HCT116 (cell line): ENCODE measurements around the gene NKG7. TPM values are rescaled to one million over a fixed set of nuclear protein-coding genes. Genes with fewer than 3 reads are reported as not detected.
"Not testable (repeated sequence)": the region's sequence is repeated elsewhere in the genome, so short reads cannot be mapped to it uniquely, and the experiment has no call there.

Source experiments
- ATAC-seq: fragments of 200-7000 bp; cut with Tn5 transposase; 2 replicates; pipeline ENCODE4 v1.9.1; 2020; ENCODE audit warnings: mild to moderate bottlenecking, moderate library complexity
- BruUV-seq: library from RNA; stranded (reverse); fragments of 400-500 nt; replicated peaks from 2 replicates; lab custom pipeline; 2021; lab: Mats Ljungman, UMichigan
- CTCF ChIA-PET: fragments of 300-600 bp; sonication (Branson Sonifier 250); formaldehyde crosslinking; loops from one replicate; lab custom pipeline; 2021; ENCODE audit warnings: antibody characterized with exemption; lab: Charles Lee
- POLR2A ChIA-PET: fragments of 300-600, 350-600 bp; sonication (Branson Sonifier 250); formaldehyde crosslinking; loops from one replicate; lab custom pipeline; 2021; ENCODE audit warnings: antibody characterized with exemption; lab: Charles Lee
- RAD21 ChIA-PET, 2 experiments: fragments of 300-600 bp; sonication (Branson Sonifier 250); formaldehyde crosslinking; loops; one replicate each; lab custom pipeline; 2023; ENCODE audit warnings: low total read pairs in 2 of 2; ENCODE audit not compliant: uncharacterized antibody in 2 of 2, unreplicated experiment in 2 of 2, low non-redundant PET in 1 of 2; lab: Charles Lee
- DNase-seq: peaks from one replicate; pipeline ENCODE4 v3.0.0-alpha.2; 2010; ENCODE audit warnings: low read depth, low spot score
- H2AFZ ChIP-seq: fragments of 200-600 bp; shearing (Covaris generic), sonication (generic); 2 replicates; pipeline ENCODE4 v1.6.1; 2017; ENCODE audit warnings: low read depth, mixed run types, mixed read lengths, antibody characterized with exemption, low read length; ENCODE audit not compliant: poor library complexity, severe bottlenecking
- H3K27ac ChIP-seq: 2 replicates; pipeline ENCODE4 v1.5.1; 2012; ENCODE audit warnings: low read depth, low read length
- H3K27me3 ChIP-seq: fragments of 200-600 bp; sonication (generic); 2 replicates; pipeline ENCODE4 v1.6.1; 2016; ENCODE audit warnings: mixed run types, low read length, mixed read lengths; ENCODE audit not compliant: insufficient read depth
- H3K36me3 ChIP-seq, 2 experiments: fragments of 200-500 bp in 1 of 2; fragments of 200-600 bp in 1 of 2; sonication (Bioruptor generic) in 1 of 2; sonication (generic) in 1 of 2; 2 replicates each; pipeline versions ENCODE4 v1.5.1 to v1.6.1; 2014 to 2016; ENCODE audit warnings: low read length in 2 of 2, inconsistent platforms in 1 of 2, mixed read lengths in 1 of 2, mixed run types in 1 of 2; ENCODE audit not compliant: insufficient read depth in 2 of 2, control insufficient read depth in 1 of 2
- H3K4me1 ChIP-seq, 2 experiments: fragments of 200-600 bp in 1 of 2; sonication (generic) in 1 of 2; 2 replicates each; pipeline versions ENCODE4 v1.5.1 to v1.6.1; 2012 to 2017; ENCODE audit warnings: low read length in 2 of 2, inconsistent platforms in 1 of 2, mild to moderate bottlenecking in 1 of 2, mixed read lengths in 1 of 2, mixed run types in 1 of 2, moderate library complexity in 1 of 2; ENCODE audit not compliant: insufficient read depth in 2 of 2, control insufficient read depth in 1 of 2
- H3K4me2 ChIP-seq: fragments of 200-600 bp; sonication (generic); 2 replicates; pipeline ENCODE4 v1.6.1; 2017; ENCODE audit warnings: mixed run types, low read length, mixed read lengths
- H3K4me3 ChIP-seq, 2 experiments: fragments of 200-600 bp in 1 of 2; sonication (generic) in 1 of 2; replicated peaks in 1 of 2; 2 replicates each; pipeline ENCODE4 v1.5.1; 2011 to 2016; ENCODE audit warnings: low read length in 2 of 2, control low read depth in 1 of 2, low read depth in 1 of 2, mild to moderate bottlenecking in 1 of 2, mixed read lengths in 1 of 2, mixed run types in 1 of 2
- H3K79me2 ChIP-seq: fragments of 200-600 bp; sonication (generic); 2 replicates; pipeline ENCODE4 v1.6.1; 2017; ENCODE audit warnings: mild to moderate bottlenecking, mixed run types, low read length, moderate library complexity, mixed read lengths; ENCODE audit not compliant: insufficient read depth
- H3K9ac ChIP-seq: fragments of 200-600 bp; sonication (generic); 2 replicates; pipeline ENCODE4 v1.6.1; 2016; ENCODE audit warnings: low read length, mixed read lengths
- H3K9me2 ChIP-seq: fragments of 200-600 bp; sonication (generic), shearing (Covaris generic); 2 replicates; pipeline ENCODE4 v1.6.1; 2017; ENCODE audit warnings: mixed run types, mild to moderate bottlenecking, moderate library complexity; ENCODE audit not compliant: insufficient read depth
- H3K9me3 ChIP-seq, 2 experiments: fragments of 200-500 bp in 1 of 2; fragments of 200-600 bp in 1 of 2; sonication (Bioruptor generic) in 1 of 2; sonication (generic) in 1 of 2; 2 replicates each; pipeline ENCODE4 v1.6.1; 2014 to 2017; ENCODE audit warnings: low read length in 2 of 2, mixed read lengths in 2 of 2, inconsistent platforms in 1 of 2, low read depth in 1 of 2, mild to moderate bottlenecking in 1 of 2, mixed run types in 1 of 2, moderate library complexity in 1 of 2; ENCODE audit not compliant: control insufficient read depth in 1 of 2, insufficient read depth in 1 of 2
- H4K20me1 ChIP-seq: fragments of 200-600 bp; sonication (generic), shearing (Covaris generic); 2 replicates; pipeline ENCODE4 v1.6.1; 2017; ENCODE audit warnings: mixed run types, mild to moderate bottlenecking, moderate library complexity; ENCODE audit not compliant: insufficient read depth
- ATF3 ChIP-seq: IDR thresholded peaks from 2 replicates; pipeline ENCODE4 v1.6.1; 2012
- intact Hi-C: fragments of 100-400 bp; cut with micrococcal nuclease; formaldehyde crosslinking; loops from 2 replicates; pipeline ENCODE4 v1.10.0; 2022
- total RNA-seq: library from RNA; stranded (reverse); gene quantifications from one replicate; pipeline ENCODE4 v1.2.1, GENCODE V29; 2021; ENCODE audit not compliant: unreplicated experiment

The NKG7 gene
- total RNA-seq, 1 experiment from 2014 or later: not detected

DNA sequence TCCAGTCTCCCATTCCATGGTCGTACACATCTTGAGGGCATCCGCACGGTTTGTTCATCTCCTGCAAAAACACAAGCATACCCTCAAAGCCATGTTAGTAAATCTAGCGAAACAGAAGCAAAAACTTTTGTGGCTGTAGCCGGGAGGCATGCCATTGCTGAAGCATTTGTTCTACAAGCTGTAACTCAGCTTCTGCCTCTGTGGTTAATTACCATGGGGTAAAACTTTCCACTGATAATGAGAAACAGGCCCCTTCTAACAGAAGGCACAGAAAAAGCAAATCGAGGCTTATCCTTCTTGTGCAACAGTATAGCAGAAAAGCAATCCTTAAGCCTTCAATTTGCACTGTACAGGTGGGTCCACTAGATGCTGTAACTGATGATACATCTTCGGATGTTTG is 27.5 kb upstream of the NKG7 start:
- H3K4me1 ChIP-seq: peaks cover 6 to 14% of the 10 kb centered on the region in 2 experiments; a peak in 3 of 4 replicates
- H3K9me3 ChIP-seq, H3K4me3 ChIP-seq, ATAC-seq, H3K4me2 ChIP-seq, H2AFZ ChIP-seq, RAD21 ChIA-PET, H3K9ac ChIP-seq, DNase-seq, CTCF ChIA-PET, H3K9me2 ChIP-seq, H4K20me1 ChIP-seq, intact Hi-C loops, H3K79me2 ChIP-seq, BruUV-seq, H3K27ac ChIP-seq, H3K36me3 ChIP-seq, H3K27me3 ChIP-seq, POLR2A ChIA-PET: not testable (repeated sequence)

DNA sequence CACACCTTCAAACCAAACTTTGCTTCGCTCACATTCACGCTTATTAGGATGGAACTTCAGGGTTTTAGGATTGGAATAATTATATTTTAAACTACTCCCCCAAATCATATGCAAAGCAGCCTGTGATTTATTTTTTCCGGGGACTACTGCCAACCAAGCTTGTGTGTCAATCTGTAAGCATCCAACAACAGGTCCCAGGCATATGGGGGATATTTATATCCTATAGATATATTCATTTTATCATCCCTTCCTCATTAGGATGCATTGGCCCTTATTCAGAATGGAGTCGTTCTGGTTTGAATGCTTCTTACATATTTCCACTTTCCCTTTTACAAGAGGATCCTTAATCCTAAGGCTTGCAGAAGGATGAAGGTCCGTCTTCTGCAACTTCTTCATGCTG is 26.8 kb upstream of the NKG7 start:
- H4K20me1 ChIP-seq: no peaks in the 10 kb centered on the region
- BruUV-seq: no TSS peak
- CTCF ChIA-PET: no interaction called here
- H3K27me3 ChIP-seq: no peaks in the 10 kb centered on the region
- H3K36me3 ChIP-seq: peaks cover 0 to 3% of the 10 kb centered on the region in 2 experiments; a peak in 1 of 4 replicates
- no peak overlapping the region for H3K9ac ChIP-seq
- no peak for TF ChIP-seq ATF3
- TF ChIP-seq, all 23 proteins: peak for 0
- H3K4me2 ChIP-seq: no peak overlapping the region
- RAD21 ChIA-PET: no interaction called here
- peaks cover 4% of the 10 kb centered on the region; the same call in 1 of the 2 replicates for H3K79me2 ChIP-seq
- H2AFZ ChIP-seq: no peak overlapping the region
- intact Hi-C loops: no loop called here
- H3K9me2 ChIP-seq: no peaks in the 10 kb centered on the region
- no peak overlapping the region for H3K27ac ChIP-seq
- no peak for ATAC-seq
- H3K4me1 ChIP-seq: peaks cover 6 to 19% of the 10 kb centered on the region in 2 experiments; a peak in 3 of 4 replicates
- no peak overlapping the region for H3K4me3 ChIP-seq
- no peak for DNase-seq
- H3K9me3 ChIP-seq: peaks cover 8 to 9% of the 10 kb centered on the region in 2 experiments; a peak in 2 of 4 replicates
- POLR2A ChIA-PET: no interaction called here
